B cell (primary cell): ENCODE data around the gene PHLDA3. TPM values are rescaled to one million over a fixed set of nuclear protein-coding genes. Genes with fewer than 3 reads are reported as not detected.

ENCODE experiments used
- ATAC-seq: fragments of 200-7000 bp; cut with Tn5 transposase; one replicate; pipeline ENCODE4 v1.10.0; 2021; ENCODE audit warnings: low read depth, mild to moderate bottlenecking, moderate number of reproducible peaks, moderate library complexity
- CTCF ChIA-PET: fragments of 350-600 bp; sonication (Branson Sonifier 250); formaldehyde crosslinking; loops from one replicate; lab custom pipeline; 2021; ENCODE audit warnings: antibody characterized with exemption, inconsistent platforms; lab: Charles Lee
- POLR2A ChIA-PET: fragments of 350-600 bp; sonication (Branson Sonifier 250); formaldehyde crosslinking; loops from one replicate; lab custom pipeline; 2021; ENCODE audit warnings: antibody characterized with exemption; lab: Charles Lee
- DNase-seq: peaks from one replicate; pipeline ENCODE4 v3.0.0; 2013
- H2AFZ ChIP-seq: 2 replicates; pipeline ENCODE4 v1.6.1; 2012; ENCODE audit warnings: mild to moderate bottlenecking, low read depth, low read length; ENCODE audit not compliant: insufficient read depth, poor library complexity, severe bottlenecking
- H3K27ac ChIP-seq, 2 donors: 1 replicate in 1 of 2; 2 replicates in 1 of 2; pipeline ENCODE4 v1.5.1; 2012 to 2013; ENCODE audit warnings: low read length in 2 of 2, mild to moderate bottlenecking in 2 of 2, moderate library complexity in 1 of 2
- H3K27me3 ChIP-seq, 4 experiments: fragments of 200-600 bp in 1 of 4; sonication (generic) in 1 of 4; replicated peaks in 1 of 4; 1 replicate in 2 of 4; 2 replicates in 2 of 4; pipeline versions ENCODE4 v1.6.1 to v1.7.0; 2013 to 2016; ENCODE audit warnings: low read length in 3 of 4, mild to moderate bottlenecking in 2 of 4, mixed read lengths in 1 of 4, moderate library complexity in 1 of 4; ENCODE audit not compliant: insufficient read depth in 4 of 4, control insufficient read depth in 3 of 4; ENCODE audit errors: control extremely low read depth in 1 of 4
- H3K36me3 ChIP-seq, 2 experiments: replicated peaks in 1 of 2; 1 replicate in 1 of 2; 2 replicates in 1 of 2; pipeline versions ENCODE4 v1.6.1 to v1.7.1; 2013; ENCODE audit warnings: low read length in 1 of 2; ENCODE audit not compliant: insufficient read depth in 2 of 2, control insufficient read depth in 1 of 2; ENCODE audit errors: control extremely low read depth in 1 of 2, extremely low read depth in 1 of 2
- H3K4me1 ChIP-seq, 2 donors: fragments of 200-600 bp in 1 of 2; sonication (generic) in 1 of 2; 1 replicate in 1 of 2; 2 replicates in 1 of 2; pipeline versions ENCODE4 v1.5.1 to v1.6.1; 2013 to 2017; ENCODE audit warnings: low read length in 2 of 2; ENCODE audit not compliant: control insufficient read depth in 2 of 2, insufficient read depth in 2 of 2
- H3K4me2 ChIP-seq: replicated peaks from 2 replicates; pipeline ENCODE3; 2012; ENCODE audit warnings: mild to moderate bottlenecking, low read depth, low read length; ENCODE audit not compliant: poor library complexity, severe bottlenecking
- H3K4me3 ChIP-seq, 5 experiments: fragments of 200-600 bp in 1 of 5; sonication (generic) in 1 of 5; 1 replicate in 3 of 5; 2 replicates in 2 of 5; pipeline versions ENCODE4 v1.5.1 to v1.7.0; 2011 to 2016; ENCODE audit warnings: low read length in 4 of 5, mild to moderate bottlenecking in 4 of 5, low read depth in 2 of 5, control low read depth in 1 of 5, moderate library complexity in 1 of 5; ENCODE audit not compliant: insufficient read depth in 1 of 5; ENCODE audit errors: control extremely low read depth in 1 of 5, extremely low read depth in 1 of 5
- H3K79me2 ChIP-seq: fragments of 200-600 bp; sonication (generic); one replicate; pipeline ENCODE4 v1.6.0; 2016; ENCODE audit warnings: low read length; ENCODE audit not compliant: control insufficient read depth, insufficient read depth
- H3K9ac ChIP-seq: fragments of 200-600 bp; sonication (generic); 2 replicates; pipeline ENCODE4 v1.6.1; 2017; ENCODE audit warnings: mild to moderate bottlenecking, low read length, moderate library complexity
- H3K9me3 ChIP-seq, 3 donors: one replicate each; pipeline versions ENCODE4 v1.6.1 to v1.7.1; 2013; ENCODE audit warnings: low read length in 2 of 3; ENCODE audit not compliant: control insufficient read depth in 2 of 3, insufficient read depth in 1 of 3; ENCODE audit errors: control extremely low read depth in 1 of 3
- H4K20me1 ChIP-seq: 2 replicates; pipeline ENCODE4 v1.6.0; 2012; ENCODE audit warnings: mild to moderate bottlenecking, low read length; ENCODE audit not compliant: insufficient read depth, control insufficient read depth, poor library complexity, severe bottlenecking
- H3K27ac Mint-ChIP-seq: one replicate; pipeline ENCODE4 v1.8.0; 2021; ENCODE audit warnings: mixed read lengths
- H3K27me3 Mint-ChIP-seq: one replicate; pipeline ENCODE4 v1.8.0; 2021; ENCODE audit warnings: mixed read lengths
- H3K4me1 Mint-ChIP-seq: one replicate; pipeline ENCODE4 v1.8.0; 2021; ENCODE audit warnings: mixed read lengths
- H3K4me3 Mint-ChIP-seq: one replicate; pipeline ENCODE4 v1.8.0; 2021; ENCODE audit warnings: mixed read lengths
- H3K9me3 Mint-ChIP-seq: one replicate; pipeline ENCODE4 v1.8.0; 2022; ENCODE audit warnings: mixed read lengths; ENCODE audit not compliant: insufficient read depth
- CTCF ChIP-seq: fragments of 200-600 bp; IDR thresholded peaks from one replicate; pipeline ENCODE4 v1.8.0; 2022; ENCODE audit warnings: antibody characterized with exemption, mild to moderate bottlenecking
- EZH2 ChIP-seq: IDR thresholded peaks from 2 replicates; pipeline ENCODE4 v1.6.1; 2012; ENCODE audit warnings: borderline replicate concordance, low read depth, mild to moderate bottlenecking, moderate library complexity, low read length; ENCODE audit not compliant: insufficient read depth, poor library complexity, severe bottlenecking
- WGBS: methylation state at CpG from one replicate; pipeline ENCODE4 v1.1.5; 2013; ENCODE audit warnings: missing lambda C conversion rate; ENCODE audit not compliant: insufficient coverage; 5-methylcytosine and 5-hydroxymethylcytosine counted together
- intact Hi-C: fragments of 100-400 bp; cut with micrococcal nuclease; formaldehyde crosslinking; loops from one replicate; pipeline ENCODE4 v1.10.0; 2022
- polyA plus RNA-seq: library from polyadenylated mRNA; depleted of rRNA; stranded (reverse); fragments of >200 nt; gene quantifications from 2 replicates; pipeline ENCODE4 v1.2.3, GENCODE V29; 2012
- total RNA-seq, 2 donors: library from RNA; stranded (reverse); fragments of 120-200 nt in 1 of 2; gene quantifications; 1 replicate in 1 of 2; 2 replicates in 1 of 2; pipeline versions ENCODE4 v1.2.3 to v1.2.4, GENCODE V29; 2013 to 2022

PHLDA3 gene
- total and polyA plus RNA-seq, 2 donors (not counting 1 experiment from before 2014, with no cell fraction given) = 0.20 to 0.30 TPM

DNA sequence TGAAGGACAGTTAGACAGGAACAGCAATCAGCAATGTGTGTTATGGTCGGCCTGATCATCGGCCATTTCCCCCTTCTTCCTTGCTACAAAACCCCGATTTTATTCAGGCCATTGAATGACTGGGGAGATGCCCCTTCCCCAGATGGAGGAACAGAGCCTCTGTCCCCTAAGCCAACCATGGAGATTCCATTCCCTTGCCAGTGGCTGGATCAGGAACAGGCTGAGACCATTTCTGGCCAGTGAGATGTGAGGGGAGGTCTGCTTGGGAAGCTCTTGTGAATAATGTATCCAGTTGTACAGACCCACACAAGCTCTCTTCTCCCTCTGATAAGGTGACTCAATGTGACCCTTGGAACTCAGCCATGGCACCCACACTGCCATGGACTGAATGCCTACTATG lies 30.2 kb upstream of the PHLDA3 start:
- ChIA-PET POLR2A (no interaction called here), CTCF (interaction anchor here (0.6 to 6.1 kb wide), 4 partner anchors 13 to 915 kb away, joined by 3 to 46 read pairs (median 18); no protein-coding TSS in a partner anchor)
- Mint-ChIP-seq H3K4me3 (no peak overlapping the region), H3K9me3 (no peaks in the 10 kb centered on the region), H3K27ac (no peak overlapping the region), H3K27me3 (no peaks in the 10 kb centered on the region), H3K4me1 (peaks cover 2% of the 10 kb centered on the region)
- Histone ChIP-seq H4K20me1 (no peaks in the 10 kb centered on the region), H2AFZ (no peak overlapping the region), H3K9me3 (peaks cover 0 to 2% (median 0%) of the 10 kb centered on the region in 3 donors), H3K27me3 (no peaks in the 10 kb centered on the region), H3K4me1 (no peaks in the 10 kb centered on the region), H3K36me3 (peaks cover 0 to 15% of the 10 kb centered on the region in 2 experiments), H3K9ac (no peak overlapping the region), H3K4me3 (no peak overlapping the region), H3K79me2 (peaks cover 30% of the 10 kb centered on the region), H3K4me2 (no peak overlapping the region), H3K27ac (no peak overlapping the region)
- 100% methylated on average over 3 of the region's 3 CpGs for WGBS
- DNase-seq = no peak
- ATAC-seq = no peak
- no peak for TF ChIP-seq EZH2
- intact Hi-C loops = no loop called here

DNA sequence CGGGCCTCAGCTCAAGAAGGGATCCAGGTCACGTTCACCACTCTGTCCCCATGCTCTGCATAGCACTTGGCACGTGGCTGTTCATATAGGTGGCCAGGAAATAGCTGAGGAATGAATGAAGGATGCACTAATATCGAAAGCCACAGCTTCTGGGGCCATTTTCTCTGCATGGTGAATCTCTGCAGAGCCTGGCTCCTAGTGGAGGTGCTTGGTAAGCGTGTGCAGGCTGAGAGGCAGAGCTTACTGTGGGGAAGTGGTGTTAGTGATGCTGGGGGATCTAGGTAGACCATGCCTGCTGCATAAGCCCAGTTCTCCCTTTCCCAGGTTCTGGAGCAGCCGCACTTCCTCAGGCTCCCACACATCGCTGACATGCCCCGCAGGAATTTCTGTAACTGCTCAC lies 29.6 kb upstream of the PHLDA3 start:
- Histone ChIP-seq H3K9me3 (peaks cover 0 to 8% (median 0%) of the 10 kb centered on the region in 3 donors), H3K4me2 (no peak overlapping the region), H3K4me3 (no peak overlapping the region), H3K36me3 (peaks cover 0 to 19% of the 10 kb centered on the region in 2 experiments), H3K79me2 (peaks cover 30% of the 10 kb centered on the region), H3K4me1 (no peaks in the 10 kb centered on the region), H2AFZ (no peak overlapping the region), H3K9ac (no peak overlapping the region), H4K20me1 (no peaks in the 10 kb centered on the region), H3K27me3 (no peaks in the 10 kb centered on the region), H3K27ac (no peak overlapping the region)
- Mint-ChIP-seq H3K27me3 (no peaks in the 10 kb centered on the region), H3K4me1 (peaks cover under 1% of the 10 kb centered on the region), H3K9me3 (no peaks in the 10 kb centered on the region), H3K27ac (no peak overlapping the region), H3K4me3 (no peak overlapping the region)
- WGBS = 94% methylated on average over 6 of the region's 8 CpGs
- TF ChIP-seq CTCF = no peak
- TF ChIP-seq EZH2 = no peak
- CTCF ChIA-PET = interaction anchor here (1.4 to 6.1 kb wide), 2 partner anchors 14 to 16 kb away, joined by 9 to 46 read pairs; no protein-coding TSS in a partner anchor
- ATAC-seq (no peak), DNase-seq (no peak)
- intact Hi-C loops = no loop called here
- POLR2A ChIA-PET = no interaction called here
